GM23338 (cell line): Measurements from ENCODE around the gene DACH1. TPM values are rescaled to one million over a fixed set of nuclear protein-coding genes. Genes with fewer than 3 reads are reported as not detected.

Experiments
- ATAC-seq: fragments of 200-7000 bp; cut with Tn5 transposase; 3 replicates; pipeline ENCODE4 v1.9.1; 2020
- DNase-seq: peaks from one replicate; pipeline ENCODE4 v3.0.0-alpha.2; 2015; ENCODE audit warnings: low spot score
- H2AFZ ChIP-seq: fragments of 200-600 bp; sonication (generic); 2 replicates; pipeline ENCODE4 v1.8.0; 2016; ENCODE audit warnings: antibody characterized with exemption, mild to moderate bottlenecking, moderate library complexity
- H3F3A ChIP-seq: fragments of 200-600 bp; sonication (generic); replicated peaks from 2 replicates; pipeline ENCODE4 v1.8.0; 2017; ENCODE audit warnings: antibody characterized with exemption, mixed run types, low read depth
- H3K27ac ChIP-seq: fragments of 200-600 bp; sonication (generic); 2 replicates; pipeline ENCODE4 v1.6.1; 2016; ENCODE audit warnings: low read depth
- H3K27me3 ChIP-seq: fragments of 200-600 bp; sonication (generic); 2 replicates; pipeline ENCODE4 v1.8.0; 2016; ENCODE audit warnings: mild to moderate bottlenecking, mixed run types, moderate library complexity; ENCODE audit not compliant: insufficient read depth
- H3K36me3 ChIP-seq: fragments of 200-600 bp; sonication (generic); 2 replicates; pipeline ENCODE4 v1.8.0; 2016; ENCODE audit warnings: mild to moderate bottlenecking; ENCODE audit not compliant: insufficient read depth
- H3K4me1 ChIP-seq: fragments of 200-600 bp; sonication (generic); 2 replicates; pipeline ENCODE4 v1.8.0; 2016; ENCODE audit warnings: mild to moderate bottlenecking, moderate library complexity; ENCODE audit not compliant: insufficient read depth
- H3K4me2 ChIP-seq: fragments of 200-600 bp; sonication (generic); 2 replicates; pipeline ENCODE4 v1.7.1; 2017; ENCODE audit warnings: mixed run types
- H3K4me3 ChIP-seq: fragments of 200-600 bp; sonication (generic); 2 replicates; pipeline ENCODE4 v1.6.1; 2016; ENCODE audit warnings: mixed run types
- H3K79me2 ChIP-seq: fragments of 200-600 bp; sonication (generic); replicated peaks from 2 replicates; pipeline ENCODE4 v1.8.0; 2017; ENCODE audit warnings: mild to moderate bottlenecking; ENCODE audit not compliant: insufficient read depth
- H3K9me2 ChIP-seq: fragments of 200-600 bp; sonication (generic); 2 replicates; pipeline ENCODE4 v1.8.0; 2017; ENCODE audit not compliant: insufficient read depth
- H4K20me1 ChIP-seq: fragments of 200-600 bp; sonication (generic); replicated peaks from 2 replicates; pipeline ENCODE4 v1.8.0; 2017; ENCODE audit warnings: mild to moderate bottlenecking; ENCODE audit not compliant: insufficient read depth
- H3K27ac Mint-ChIP-seq: 2 replicates; pipeline ENCODE4 v1.8.0; 2020; ENCODE audit warnings: inconsistent platforms, mild to moderate bottlenecking, moderate library complexity, mixed read lengths
- H3K27me3 Mint-ChIP-seq: 3 replicates; pipeline ENCODE4 v1.8.0; 2022; ENCODE audit warnings: low read depth, mild to moderate bottlenecking, moderate library complexity, mixed read lengths, inconsistent platforms; ENCODE audit not compliant: insufficient read depth, poor library complexity
- H3K36me3 Mint-ChIP-seq: 3 replicates; pipeline ENCODE4 v1.8.0; 2021; ENCODE audit warnings: low read depth, mild to moderate bottlenecking, inconsistent platforms, moderate library complexity, mixed read lengths
- H3K4me1 Mint-ChIP-seq: 3 replicates; pipeline ENCODE4 v1.8.0; 2020; ENCODE audit warnings: mild to moderate bottlenecking, inconsistent platforms, mixed read lengths
- H3K4me3 Mint-ChIP-seq: 3 replicates; pipeline ENCODE4 v1.8.0; 2021; ENCODE audit warnings: moderate library complexity, mild to moderate bottlenecking, inconsistent platforms, mixed read lengths
- H3K9me3 Mint-ChIP-seq: 3 replicates; pipeline ENCODE4 v1.8.0; 2020; ENCODE audit warnings: moderate library complexity, mild to moderate bottlenecking, inconsistent platforms, mixed read lengths
- CREB1 ChIP-seq: fragments of 250-450 bp; sonication (Bioruptor Pico); IDR thresholded peaks from 2 replicates; pipeline ENCODE4 v1.5.0; 2020; ENCODE audit warnings: low read depth, mild to moderate bottlenecking, moderate library complexity
- EZH2 ChIP-seq: fragments of 200-600 bp; sonication (generic); IDR thresholded peaks from one replicate; pipeline ENCODE4 v1.8.0; 2017; ENCODE audit warnings: antibody characterized with exemption, mild to moderate bottlenecking, low read depth; ENCODE audit not compliant: unreplicated experiment
- EZH2phosphoT487 ChIP-seq: fragments of 200-600 bp; sonication (generic); IDR thresholded peaks from one replicate; pipeline ENCODE4 v1.8.1; 2018; ENCODE audit warnings: antibody characterized with exemption; ENCODE audit not compliant: unreplicated experiment
- JUNB ChIP-seq: IDR thresholded peaks from one replicate; pipeline ENCODE4 v1.6.1; 2016; ENCODE audit warnings: antibody characterized with exemption; ENCODE audit not compliant: unreplicated experiment
- NANOG ChIP-seq: IDR thresholded peaks from 2 replicates; pipeline ENCODE4 v1.6.1; 2016; ENCODE audit warnings: antibody characterized with exemption, borderline replicate concordance
- POLR2AphosphoS5 ChIP-seq: IDR thresholded peaks from 2 replicates; pipeline ENCODE4 v1.6.1; 2016; ENCODE audit warnings: antibody characterized with exemption, low read depth
- STAT1 ChIP-seq: IDR thresholded peaks from one replicate; pipeline ENCODE4 v1.6.1; 2016; ENCODE audit warnings: antibody characterized with exemption; ENCODE audit not compliant: unreplicated experiment
- ZNF114 ChIP-seq: fragments of 250-450 bp; sonication (Bioruptor Pico); IDR thresholded peaks from 2 replicates; pipeline ENCODE4 v1.5.0; 2020; ENCODE audit warnings: mild to moderate bottlenecking, moderate library complexity
- ZNF331 ChIP-seq: fragments of 250-450 bp; sonication (Bioruptor Pico); IDR thresholded peaks from 2 replicates; pipeline ENCODE4 v1.5.0; 2020; ENCODE audit warnings: low read depth, mild to moderate bottlenecking, moderate library complexity
- polyA plus RNA-seq: library from polyadenylated mRNA; unstranded; fragments of >200 nt; fragmentation: Nextera tagmentation; extraction: Ambion mirVana; gene quantifications from 2 replicates; pipeline ENCODE4 v1.2.1, GENCODE V29; 2016
- total RNA-seq: library from RNA; depleted of rRNA; stranded (reverse); fragments of >200 nt; shearing (Covaris generic); gene quantifications from 2 replicates; pipeline ENCODE4 v1.2.3, GENCODE V29; 2014
- TF ChIP-seq, protein P1 (sequence below), 2 experiments: fragments of 200-600 bp in 1 of 2; sonication (generic) in 1 of 2; conservative IDR thresholded peaks; 2 replicates each; pipeline versions ENCODE4 v1.5.1 to v1.6.1; 2016 to 2017; ENCODE audit warnings: antibody characterized with exemption in 2 of 2, low read depth in 2 of 2, mild to moderate bottlenecking in 2 of 2, moderate library complexity in 1 of 2
- TF ChIP-seq, protein P2 (sequence below): IDR thresholded peaks from 2 replicates; pipeline ENCODE4 v1.6.1; 2016; ENCODE audit warnings: antibody characterized with exemption
- TF ChIP-seq, protein P3 (sequence below): IDR thresholded peaks from one replicate; pipeline ENCODE4 v1.6.1; 2018; ENCODE audit warnings: antibody characterized with exemption; ENCODE audit not compliant: unreplicated experiment
- TF ChIP-seq, protein P4 (sequence below): fragments of 250-450 bp; sonication (Bioruptor Pico); IDR thresholded peaks from 2 replicates; pipeline ENCODE4 v1.5.0; 2020; ENCODE audit warnings: mild to moderate bottlenecking, moderate library complexity

DACH1 gene
- total and polyA plus RNA-seq, 2 experiments from 2014 or later = 0.45 to 0.57 TPM

DNA sequence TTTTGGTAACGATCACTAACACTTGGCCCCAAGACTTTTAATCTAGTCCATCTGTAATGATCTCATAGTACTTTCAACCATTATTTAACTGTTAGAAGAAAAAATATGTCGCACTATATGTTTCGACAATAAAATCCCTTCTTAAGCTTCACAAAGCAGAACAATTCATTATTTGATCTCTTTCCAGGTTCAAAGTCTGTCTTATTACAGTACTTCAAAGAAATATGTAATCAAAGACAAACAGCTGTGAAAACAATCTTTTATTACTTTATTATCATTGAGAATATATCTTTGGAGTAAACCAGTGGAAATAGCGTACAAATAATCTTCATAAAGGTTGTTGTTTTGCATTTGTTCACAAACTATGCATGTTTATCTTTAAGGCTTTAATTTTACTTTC lies 93.5 kb downstream of the DACH1 start:
- Histone ChIP-seq H3K27me3 (no peaks in the 10 kb centered on the region), H3K27ac (no peak overlapping the region), H3K9me2 (no peaks in the 10 kb centered on the region), H3K4me1 (no peaks in the 10 kb centered on the region), H3K4me3 (no peak overlapping the region), H3F3A (no peaks in the 10 kb centered on the region), H3K36me3 (no peaks in the 10 kb centered on the region), H3K79me2 (no peaks in the 10 kb centered on the region), H2AFZ (no peak overlapping the region), H4K20me1 (no peaks in the 10 kb centered on the region), H3K4me2 (no peak overlapping the region)
- Mint-ChIP-seq H3K4me1 (no peaks in the 10 kb centered on the region), H3K36me3 (no peaks in the 10 kb centered on the region), H3K9me3 (no peaks in the 10 kb centered on the region), H3K4me3 (no peak overlapping the region), H3K27me3 (no peaks in the 10 kb centered on the region), H3K27ac (no peak overlapping the region)
- TF ChIP-seq NANOG (no peak), STAT1 (no peak), ZNF331 (CRISPR knock-in tag) (no peak), ZNF114 (no peak), POLR2AphosphoS5 (no peak), EZH2phosphoT487 (no peak), JUNB (no peak), EZH2 (no peak), CREB1 (no peak)
- TF ChIP-seq, protein P1, sequence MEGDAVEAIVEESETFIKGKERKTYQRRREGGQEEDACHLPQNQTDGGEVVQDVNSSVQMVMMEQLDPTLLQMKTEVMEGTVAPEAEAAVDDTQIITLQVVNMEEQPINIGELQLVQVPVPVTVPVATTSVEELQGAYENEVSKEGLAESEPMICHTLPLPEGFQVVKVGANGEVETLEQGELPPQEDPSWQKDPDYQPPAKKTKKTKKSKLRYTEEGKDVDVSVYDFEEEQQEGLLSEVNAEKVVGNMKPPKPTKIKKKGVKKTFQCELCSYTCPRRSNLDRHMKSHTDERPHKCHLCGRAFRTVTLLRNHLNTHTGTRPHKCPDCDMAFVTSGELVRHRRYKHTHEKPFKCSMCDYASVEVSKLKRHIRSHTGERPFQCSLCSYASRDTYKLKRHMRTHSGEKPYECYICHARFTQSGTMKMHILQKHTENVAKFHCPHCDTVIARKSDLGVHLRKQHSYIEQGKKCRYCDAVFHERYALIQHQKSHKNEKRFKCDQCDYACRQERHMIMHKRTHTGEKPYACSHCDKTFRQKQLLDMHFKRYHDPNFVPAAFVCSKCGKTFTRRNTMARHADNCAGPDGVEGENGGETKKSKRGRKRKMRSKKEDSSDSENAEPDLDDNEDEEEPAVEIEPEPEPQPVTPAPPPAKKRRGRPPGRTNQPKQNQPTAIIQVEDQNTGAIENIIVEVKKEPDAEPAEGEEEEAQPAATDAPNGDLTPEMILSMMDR (conservative IDR thresholded peaks at IDR 0.05; ENCODE audit: low read depth in 2 of 2) = no peak
- TF ChIP-seq, protein P2, sequence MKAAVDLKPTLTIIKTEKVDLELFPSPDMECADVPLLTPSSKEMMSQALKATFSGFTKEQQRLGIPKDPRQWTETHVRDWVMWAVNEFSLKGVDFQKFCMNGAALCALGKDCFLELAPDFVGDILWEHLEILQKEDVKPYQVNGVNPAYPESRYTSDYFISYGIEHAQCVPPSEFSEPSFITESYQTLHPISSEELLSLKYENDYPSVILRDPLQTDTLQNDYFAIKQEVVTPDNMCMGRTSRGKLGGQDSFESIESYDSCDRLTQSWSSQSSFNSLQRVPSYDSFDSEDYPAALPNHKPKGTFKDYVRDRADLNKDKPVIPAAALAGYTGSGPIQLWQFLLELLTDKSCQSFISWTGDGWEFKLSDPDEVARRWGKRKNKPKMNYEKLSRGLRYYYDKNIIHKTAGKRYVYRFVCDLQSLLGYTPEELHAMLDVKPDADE = no peak
- TF ChIP-seq, protein P3, sequence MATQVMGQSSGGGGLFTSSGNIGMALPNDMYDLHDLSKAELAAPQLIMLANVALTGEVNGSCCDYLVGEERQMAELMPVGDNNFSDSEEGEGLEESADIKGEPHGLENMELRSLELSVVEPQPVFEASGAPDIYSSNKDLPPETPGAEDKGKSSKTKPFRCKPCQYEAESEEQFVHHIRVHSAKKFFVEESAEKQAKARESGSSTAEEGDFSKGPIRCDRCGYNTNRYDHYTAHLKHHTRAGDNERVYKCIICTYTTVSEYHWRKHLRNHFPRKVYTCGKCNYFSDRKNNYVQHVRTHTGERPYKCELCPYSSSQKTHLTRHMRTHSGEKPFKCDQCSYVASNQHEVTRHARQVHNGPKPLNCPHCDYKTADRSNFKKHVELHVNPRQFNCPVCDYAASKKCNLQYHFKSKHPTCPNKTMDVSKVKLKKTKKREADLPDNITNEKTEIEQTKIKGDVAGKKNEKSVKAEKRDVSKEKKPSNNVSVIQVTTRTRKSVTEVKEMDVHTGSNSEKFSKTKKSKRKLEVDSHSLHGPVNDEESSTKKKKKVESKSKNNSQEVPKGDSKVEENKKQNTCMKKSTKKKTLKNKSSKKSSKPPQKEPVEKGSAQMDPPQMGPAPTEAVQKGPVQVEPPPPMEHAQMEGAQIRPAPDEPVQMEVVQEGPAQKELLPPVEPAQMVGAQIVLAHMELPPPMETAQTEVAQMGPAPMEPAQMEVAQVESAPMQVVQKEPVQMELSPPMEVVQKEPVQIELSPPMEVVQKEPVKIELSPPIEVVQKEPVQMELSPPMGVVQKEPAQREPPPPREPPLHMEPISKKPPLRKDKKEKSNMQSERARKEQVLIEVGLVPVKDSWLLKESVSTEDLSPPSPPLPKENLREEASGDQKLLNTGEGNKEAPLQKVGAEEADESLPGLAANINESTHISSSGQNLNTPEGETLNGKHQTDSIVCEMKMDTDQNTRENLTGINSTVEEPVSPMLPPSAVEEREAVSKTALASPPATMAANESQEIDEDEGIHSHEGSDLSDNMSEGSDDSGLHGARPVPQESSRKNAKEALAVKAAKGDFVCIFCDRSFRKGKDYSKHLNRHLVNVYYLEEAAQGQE = no peak
- TF ChIP-seq, protein P4, sequence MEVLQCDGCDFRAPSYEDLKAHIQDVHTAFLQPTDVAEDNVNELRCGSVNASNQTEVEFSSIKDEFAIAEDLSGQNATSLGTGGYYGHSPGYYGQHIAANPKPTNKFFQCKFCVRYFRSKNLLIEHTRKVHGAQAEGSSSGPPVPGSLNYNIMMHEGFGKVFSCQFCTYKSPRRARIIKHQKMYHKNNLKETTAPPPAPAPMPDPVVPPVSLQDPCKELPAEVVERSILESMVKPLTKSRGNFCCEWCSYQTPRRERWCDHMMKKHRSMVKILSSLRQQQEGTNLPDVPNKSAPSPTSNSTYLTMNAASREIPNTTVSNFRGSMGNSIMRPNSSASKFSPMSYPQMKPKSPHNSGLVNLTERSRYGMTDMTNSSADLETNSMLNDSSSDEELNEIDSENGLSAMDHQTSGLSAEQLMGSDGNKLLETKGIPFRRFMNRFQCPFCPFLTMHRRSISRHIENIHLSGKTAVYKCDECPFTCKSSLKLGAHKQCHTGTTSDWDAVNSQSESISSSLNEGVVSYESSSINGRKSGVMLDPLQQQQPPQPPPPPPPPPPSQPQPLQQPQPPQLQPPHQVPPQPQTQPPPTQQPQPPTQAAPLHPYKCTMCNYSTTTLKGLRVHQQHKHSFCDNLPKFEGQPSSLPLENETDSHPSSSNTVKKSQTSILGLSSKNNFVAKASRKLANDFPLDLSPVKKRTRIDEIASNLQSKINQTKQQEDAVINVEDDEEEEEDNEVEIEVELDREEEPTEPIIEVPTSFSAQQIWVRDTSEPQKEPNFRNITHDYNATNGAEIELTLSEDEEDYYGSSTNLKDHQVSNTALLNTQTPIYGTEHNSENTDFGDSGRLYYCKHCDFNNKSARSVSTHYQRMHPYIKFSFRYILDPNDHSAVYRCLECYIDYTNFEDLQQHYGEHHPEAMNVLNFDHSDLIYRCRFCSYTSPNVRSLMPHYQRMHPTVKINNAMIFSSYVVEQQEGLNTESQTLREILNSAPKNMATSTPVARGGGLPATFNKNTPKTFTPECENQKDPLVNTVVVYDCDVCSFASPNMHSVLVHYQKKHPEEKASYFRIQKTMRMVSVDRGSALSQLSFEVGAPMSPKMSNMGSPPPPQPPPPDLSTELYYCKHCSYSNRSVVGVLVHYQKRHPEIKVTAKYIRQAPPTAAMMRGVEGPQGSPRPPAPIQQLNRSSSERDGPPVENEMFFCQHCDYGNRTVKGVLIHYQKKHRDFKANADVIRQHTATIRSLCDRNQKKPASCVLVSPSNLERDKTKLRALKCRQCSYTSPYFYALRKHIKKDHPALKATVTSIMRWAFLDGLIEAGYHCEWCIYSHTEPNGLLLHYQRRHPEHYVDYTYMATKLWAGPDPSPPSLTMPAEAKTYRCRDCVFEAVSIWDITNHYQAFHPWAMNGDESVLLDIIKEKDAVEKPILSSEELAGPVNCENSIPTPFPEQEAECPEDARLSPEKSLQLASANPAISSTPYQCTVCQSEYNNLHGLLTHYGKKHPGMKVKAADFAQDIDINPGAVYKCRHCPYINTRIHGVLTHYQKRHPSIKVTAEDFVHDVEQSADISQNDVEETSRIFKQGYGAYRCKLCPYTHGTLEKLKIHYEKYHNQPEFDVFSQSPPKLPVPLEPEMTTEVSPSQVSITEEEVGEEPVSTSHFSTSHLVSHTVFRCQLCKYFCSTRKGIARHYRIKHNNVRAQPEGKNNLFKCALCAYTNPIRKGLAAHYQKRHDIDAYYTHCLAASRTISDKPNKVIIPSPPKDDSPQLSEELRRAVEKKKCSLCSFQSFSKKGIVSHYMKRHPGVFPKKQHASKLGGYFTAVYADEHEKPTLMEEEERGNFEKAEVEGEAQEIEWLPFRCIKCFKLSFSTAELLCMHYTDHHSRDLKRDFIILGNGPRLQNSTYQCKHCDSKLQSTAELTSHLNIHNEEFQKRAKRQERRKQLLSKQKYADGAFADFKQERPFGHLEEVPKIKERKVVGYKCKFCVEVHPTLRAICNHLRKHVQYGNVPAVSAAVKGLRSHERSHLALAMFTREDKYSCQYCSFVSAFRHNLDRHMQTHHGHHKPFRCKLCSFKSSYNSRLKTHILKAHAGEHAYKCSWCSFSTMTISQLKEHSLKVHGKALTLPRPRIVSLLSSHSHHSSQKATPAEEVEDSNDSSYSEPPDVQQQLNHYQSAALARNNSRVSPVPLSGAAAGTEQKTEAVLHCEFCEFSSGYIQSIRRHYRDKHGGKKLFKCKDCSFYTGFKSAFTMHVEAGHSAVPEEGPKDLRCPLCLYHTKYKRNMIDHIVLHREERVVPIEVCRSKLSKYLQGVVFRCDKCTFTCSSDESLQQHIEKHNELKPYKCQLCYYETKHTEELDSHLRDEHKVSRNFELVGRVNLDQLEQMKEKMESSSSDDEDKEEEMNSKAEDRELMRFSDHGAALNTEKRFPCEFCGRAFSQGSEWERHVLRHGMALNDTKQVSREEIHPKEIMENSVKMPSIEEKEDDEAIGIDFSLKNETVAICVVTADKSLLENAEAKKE (CRISPR knock-in tag) = no peak
- DNase-seq (no peak), ATAC-seq (no peak)
